Measurements from ENCODE around the gene ZNF883. TPM values are rescaled to one million over a fixed set of nuclear protein-coding genes. Genes with fewer than 3 reads are reported as not detected.

ZNF883 gene
- polyA plus RNA-seq, 1 of the 3 experiments (the other 2 are of a cell fraction): 2.0 TPM

DNA sequence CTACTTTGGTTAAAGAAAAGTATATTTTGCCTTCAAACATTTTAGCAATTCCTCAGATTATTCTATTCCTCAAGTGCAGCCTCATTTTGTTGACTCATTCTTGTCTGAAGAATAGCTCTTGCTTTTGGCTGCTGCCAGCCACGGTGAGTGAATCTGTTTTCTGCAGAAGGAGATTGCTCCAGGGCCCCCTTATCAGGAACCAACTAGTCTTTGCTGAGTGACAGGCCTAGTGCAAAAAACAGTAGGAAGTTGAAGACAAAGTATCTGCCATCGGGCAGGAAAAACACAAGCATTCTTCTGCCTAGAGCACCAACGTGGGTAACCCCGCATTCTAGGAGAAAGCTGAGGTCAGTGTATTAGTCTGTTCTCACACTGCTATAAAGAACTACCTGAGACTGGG is 42.3 kb downstream of the ZNF883 start (continued):
- TF ChIP-seq, protein P1, sequence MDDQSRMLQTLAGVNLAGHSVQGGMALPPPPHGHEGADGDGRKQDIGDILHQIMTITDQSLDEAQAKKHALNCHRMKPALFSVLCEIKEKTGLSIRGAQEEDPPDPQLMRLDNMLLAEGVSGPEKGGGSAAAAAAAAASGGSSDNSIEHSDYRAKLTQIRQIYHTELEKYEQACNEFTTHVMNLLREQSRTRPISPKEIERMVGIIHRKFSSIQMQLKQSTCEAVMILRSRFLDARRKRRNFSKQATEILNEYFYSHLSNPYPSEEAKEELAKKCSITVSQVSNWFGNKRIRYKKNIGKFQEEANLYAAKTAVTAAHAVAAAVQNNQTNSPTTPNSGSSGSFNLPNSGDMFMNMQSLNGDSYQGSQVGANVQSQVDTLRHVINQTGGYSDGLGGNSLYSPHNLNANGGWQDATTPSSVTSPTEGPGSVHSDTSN (IDR thresholded peaks at IDR 0.05): no peak
- TF ChIP-seq, protein P2, sequence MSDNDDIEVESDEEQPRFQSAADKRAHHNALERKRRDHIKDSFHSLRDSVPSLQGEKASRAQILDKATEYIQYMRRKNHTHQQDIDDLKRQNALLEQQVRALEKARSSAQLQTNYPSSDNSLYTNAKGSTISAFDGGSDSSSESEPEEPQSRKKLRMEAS (IDR thresholded peaks at IDR 0.05; ENCODE audit: low read depth): no peak
- TF ChIP-seq FOXM1 (IDR thresholded peaks at IDR 0.05; ENCODE audit: low read depth) (no peak), TAF1 (IDR thresholded peaks at IDR 0.05; ENCODE audit: borderline replicate concordance, low read depth, low read length) (no peak), ELF1 (IDR thresholded peaks at IDR 0.05) (no peak), EZH2phosphoT487 (IDR thresholded peaks at IDR 0.05; ENCODE audit: borderline replicate concordance, low read depth) (no peak)

- H3K4me3 ChIP-seq (ENCODE audit: low read depth in 2 of 2, low read length in 1 of 2): no peak overlapping the region
- 2% methylated on average over 1 of the region's 1 CpG for WGBS (ENCODE audit: low lambda C conversion rate)
- no peaks in the 10 kb centered on the region; the same call in 1 of the 2 replicates for H3K27me3 ChIP-seq (ENCODE audit: insufficient read depth)
- TF ChIP-seq FOXM1 (IDR thresholded peaks at IDR 0.05; ENCODE audit: low read depth) (no peak), RAD21 (IDR thresholded peaks at IDR 0.05; ENCODE audit: low read length) (no peak), TCF12 (IDR thresholded peaks at IDR 0.05) (no peak), GATA2 (CRISPR knock-in tag; IDR thresholded peaks at IDR 0.05) (no peak), RFX5 (IDR thresholded peaks at IDR 0.05; ENCODE audit: low read length) (no peak), MEF2A (IDR thresholded peaks at IDR 0.05; ENCODE audit: borderline replicate concordance, low read depth) (no peak), TEAD4 (IDR thresholded peaks at IDR 0.05; ENCODE audit: borderline replicate concordance, insufficient read depth) (no peak), EP300 (IDR thresholded peaks at IDR 0.05; ENCODE audit: borderline replicate concordance in 1 of 2, low read depth in 1 of 2, low read length in 1 of 2) (no peak), IRF3 (IDR thresholded peaks at IDR 0.05; ENCODE audit: low read depth, low read length) (no peak), RXRA (IDR thresholded peaks at IDR 0.05; ENCODE audit: borderline replicate concordance, low read depth) (no peak), POLR2AphosphoS5 (IDR thresholded peaks at IDR 0.05; ENCODE audit: low read depth, low read length) (no peak), SIN3A (IDR thresholded peaks at IDR 0.05; ENCODE audit: borderline replicate concordance, low read depth, low read length) (no peak), NFIC (IDR thresholded peaks at IDR 0.05; ENCODE audit: borderline replicate concordance) (no peak), USF2 (IDR thresholded peaks at IDR 0.05; ENCODE audit: borderline replicate concordance, low read depth, low read length) (no peak), FOSL2 (IDR thresholded peaks at IDR 0.05; ENCODE audit: borderline replicate concordance, low read depth) (no peak)
- TF ChIP-seq, protein P3, sequence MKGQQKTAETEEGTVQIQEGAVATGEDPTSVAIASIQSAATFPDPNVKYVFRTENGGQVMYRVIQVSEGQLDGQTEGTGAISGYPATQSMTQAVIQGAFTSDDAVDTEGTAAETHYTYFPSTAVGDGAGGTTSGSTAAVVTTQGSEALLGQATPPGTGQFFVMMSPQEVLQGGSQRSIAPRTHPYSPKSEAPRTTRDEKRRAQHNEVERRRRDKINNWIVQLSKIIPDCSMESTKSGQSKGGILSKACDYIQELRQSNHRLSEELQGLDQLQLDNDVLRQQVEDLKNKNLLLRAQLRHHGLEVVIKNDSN (IDR thresholded peaks at IDR 0.05; ENCODE audit: borderline replicate concordance, low read depth): no peak
- TF ChIP-seq, protein P1 (IDR thresholded peaks at IDR 0.05): no peak
- TF ChIP-seq, protein P4, sequence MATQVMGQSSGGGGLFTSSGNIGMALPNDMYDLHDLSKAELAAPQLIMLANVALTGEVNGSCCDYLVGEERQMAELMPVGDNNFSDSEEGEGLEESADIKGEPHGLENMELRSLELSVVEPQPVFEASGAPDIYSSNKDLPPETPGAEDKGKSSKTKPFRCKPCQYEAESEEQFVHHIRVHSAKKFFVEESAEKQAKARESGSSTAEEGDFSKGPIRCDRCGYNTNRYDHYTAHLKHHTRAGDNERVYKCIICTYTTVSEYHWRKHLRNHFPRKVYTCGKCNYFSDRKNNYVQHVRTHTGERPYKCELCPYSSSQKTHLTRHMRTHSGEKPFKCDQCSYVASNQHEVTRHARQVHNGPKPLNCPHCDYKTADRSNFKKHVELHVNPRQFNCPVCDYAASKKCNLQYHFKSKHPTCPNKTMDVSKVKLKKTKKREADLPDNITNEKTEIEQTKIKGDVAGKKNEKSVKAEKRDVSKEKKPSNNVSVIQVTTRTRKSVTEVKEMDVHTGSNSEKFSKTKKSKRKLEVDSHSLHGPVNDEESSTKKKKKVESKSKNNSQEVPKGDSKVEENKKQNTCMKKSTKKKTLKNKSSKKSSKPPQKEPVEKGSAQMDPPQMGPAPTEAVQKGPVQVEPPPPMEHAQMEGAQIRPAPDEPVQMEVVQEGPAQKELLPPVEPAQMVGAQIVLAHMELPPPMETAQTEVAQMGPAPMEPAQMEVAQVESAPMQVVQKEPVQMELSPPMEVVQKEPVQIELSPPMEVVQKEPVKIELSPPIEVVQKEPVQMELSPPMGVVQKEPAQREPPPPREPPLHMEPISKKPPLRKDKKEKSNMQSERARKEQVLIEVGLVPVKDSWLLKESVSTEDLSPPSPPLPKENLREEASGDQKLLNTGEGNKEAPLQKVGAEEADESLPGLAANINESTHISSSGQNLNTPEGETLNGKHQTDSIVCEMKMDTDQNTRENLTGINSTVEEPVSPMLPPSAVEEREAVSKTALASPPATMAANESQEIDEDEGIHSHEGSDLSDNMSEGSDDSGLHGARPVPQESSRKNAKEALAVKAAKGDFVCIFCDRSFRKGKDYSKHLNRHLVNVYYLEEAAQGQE (IDR thresholded peaks at IDR 0.05; ENCODE audit: low read depth, low read length): no peak
- DNase-seq: no peak
- H3K27ac ChIP-seq (ENCODE audit: low read depth in 2 of 2, low read length in 1 of 2): no peak overlapping the region
- no peaks in the 10 kb centered on the region for H3K79me2 ChIP-seq (ENCODE audit: insufficient read depth)
- H4K20me1 ChIP-seq (ENCODE audit: insufficient read depth): no peaks in the 10 kb centered on the region
- ChIA-PET POLR2A (no interaction called here), CTCF (interaction anchor here (1.3 to 2.8 kb wide), 4 partner anchors 13 to 34 kb away, joined by 3 to 8 read pairs (median 4); no protein-coding TSS in a partner anchor)
- no peaks in the 10 kb centered on the region for H3K9me2 ChIP-seq
- no peak overlapping the region for H3K4me2 ChIP-seq
- H3K4me1 ChIP-seq (ENCODE audit: control insufficient read depth in 1 of 2, insufficient read depth in 2 of 2, low read depth in 1 of 2, low read length in 1 of 2): no peaks in the 10 kb centered on the region
- no peaks in the 10 kb centered on the region for H3K36me3 ChIP-seq (replicated peaks in 1 of 2; ENCODE audit: control insufficient read depth in 1 of 2, insufficient read depth in 2 of 2, low read length in 1 of 2)
- H3K9ac ChIP-seq: no peak overlapping the region
- H3F3A ChIP-seq (replicated peaks; ENCODE audit: insufficient read depth): no peaks in the 10 kb centered on the region
- no peaks in the 10 kb centered on the region for H3K9me3 ChIP-seq
- no peak overlapping the region for H2AFZ ChIP-seq (ENCODE audit: low read depth)
Observed at GRCh38 chr9:112955550-112955949, 56.4 kb downstream of the ZNF883 start.

Measured in SK-N-SH (cell line).